ENCODE measurements around the gene COL6A2. TPM values are rescaled to one million over a fixed set of nuclear protein-coding genes. Genes with fewer than 3 reads are reported as not detected.
"Not testable (repeated sequence)": the region's sequence is repeated elsewhere in the genome, so short reads cannot be mapped to it uniquely, and the experiment has no call there.

The COL6A2 gene
- total RNA-seq, 1 donor from 2014 or later, result 157 TPM

DNA sequence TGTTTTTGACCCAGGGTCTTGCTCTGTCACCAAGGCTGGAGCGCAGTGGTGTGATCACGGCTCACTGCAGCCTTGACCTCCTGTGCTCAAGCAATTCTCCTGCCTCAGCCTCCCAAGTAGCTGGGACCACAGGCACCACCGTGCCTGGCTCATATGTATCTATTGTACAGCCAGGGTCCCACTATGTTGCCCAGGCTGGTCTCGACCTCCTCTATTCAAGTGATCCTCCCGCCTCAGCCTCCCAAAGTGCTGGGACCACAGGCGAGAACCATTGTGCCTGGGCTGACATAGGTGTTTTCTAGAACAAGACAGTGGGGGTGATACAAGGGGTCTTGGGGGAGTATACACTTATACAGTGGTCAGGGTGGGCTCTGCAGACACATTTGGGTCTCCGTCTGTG is 40.0 kb downstream of the COL6A2 start:
- no peak overlapping the region for H3K27ac ChIP-seq (replicated peaks)
- intact Hi-C loops (cut with micrococcal nuclease), result no loop called here
- H3K27me3 ChIP-seq (ENCODE audit: low read depth), result no peaks in the 10 kb centered on the region
- no peaks in the 10 kb centered on the region for H3K36me3 ChIP-seq
- no peaks in the 10 kb centered on the region for H3K9me3 ChIP-seq (replicated peaks)
- no peak for DNase-seq
- H3K4me3 ChIP-seq, result no peak overlapping the region
- TF ChIP-seq CTCF (IDR thresholded peaks at IDR 0.05; ENCODE audit: borderline replicate concordance), result no peak
- H3K4me1 ChIP-seq, result peaks cover 9% of the 10 kb centered on the region

DNA sequence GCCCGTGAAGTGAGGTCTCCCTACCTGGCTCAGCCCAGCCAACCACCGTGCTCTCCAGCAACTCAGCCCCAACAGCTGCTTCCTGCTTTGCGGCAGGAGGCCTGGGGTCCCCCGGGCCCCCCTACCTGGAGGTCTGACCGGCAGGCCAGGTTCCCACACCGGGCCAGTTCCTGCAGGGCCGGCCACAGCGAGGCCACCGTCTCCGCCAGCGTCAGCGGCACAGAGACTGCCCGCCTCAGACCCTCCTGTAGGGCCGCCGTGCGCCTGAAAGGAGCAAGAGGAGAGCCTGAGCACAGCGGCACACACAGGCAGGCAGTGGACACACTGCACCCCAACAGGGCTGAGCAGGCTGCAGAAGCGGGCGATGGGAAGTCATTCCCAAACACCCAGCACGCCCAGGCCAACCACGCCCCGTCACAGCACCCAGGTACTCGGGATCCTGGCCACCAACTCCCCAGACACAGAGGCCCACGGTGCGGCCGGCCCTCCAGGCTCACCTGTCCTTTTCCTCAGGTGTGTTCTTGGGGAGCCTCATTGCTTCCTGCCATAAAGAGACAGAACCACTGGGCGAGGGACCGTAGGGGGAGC is 40.6 kb downstream of the COL6A2 start:
- Histone ChIP-seq H3K4me1 (peaks cover 11% of the 10 kb centered on the region), H3K4me3 (no peak overlapping the region), H3K36me3 (no peaks in the 10 kb centered on the region), H3K27ac (replicated peaks) (no peak overlapping the region), H3K27me3 (ENCODE audit: low read depth) (no peaks in the 10 kb centered on the region), H3K9me3 (replicated peaks) (no peaks in the 10 kb centered on the region)
- no peak for DNase-seq
- no peak for TF ChIP-seq CTCF (IDR thresholded peaks at IDR 0.05; ENCODE audit: borderline replicate concordance)
- intact Hi-C loops (cut with micrococcal nuclease), result no loop called here

DNA sequence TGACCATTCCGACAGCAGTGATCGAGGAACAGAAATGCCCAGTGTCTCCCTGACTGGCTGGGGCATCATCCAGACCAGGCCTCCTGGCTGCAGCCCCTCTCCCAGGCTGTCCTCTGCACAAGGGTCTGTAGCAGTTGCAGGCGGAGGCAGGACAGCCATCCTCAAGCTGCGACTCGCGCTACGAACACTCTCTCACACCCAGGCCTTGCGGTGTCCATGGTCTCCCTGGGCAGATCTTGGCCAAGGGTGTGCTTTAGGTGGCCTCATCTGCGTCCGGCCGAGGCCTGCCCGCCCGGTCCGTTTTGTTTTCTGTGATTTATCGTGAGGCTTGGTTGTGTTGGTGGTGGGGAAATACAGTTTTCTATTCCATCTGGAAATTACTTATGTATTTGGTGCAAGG is 41.8 kb downstream of the COL6A2 start:
- Histone ChIP-seq H3K4me3 (no peak overlapping the region), H3K36me3 (no peaks in the 10 kb centered on the region), H3K9me3 (replicated peaks) (no peaks in the 10 kb centered on the region), H3K27ac (replicated peaks) (no peak overlapping the region), H3K4me1 (peaks cover 19% of the 10 kb centered on the region), H3K27me3 (ENCODE audit: low read depth) (no peaks in the 10 kb centered on the region)
- no peak for DNase-seq
- no peak for TF ChIP-seq CTCF (IDR thresholded peaks at IDR 0.05; ENCODE audit: borderline replicate concordance)
- intact Hi-C loops (cut with micrococcal nuclease), result no loop called here

DNA sequence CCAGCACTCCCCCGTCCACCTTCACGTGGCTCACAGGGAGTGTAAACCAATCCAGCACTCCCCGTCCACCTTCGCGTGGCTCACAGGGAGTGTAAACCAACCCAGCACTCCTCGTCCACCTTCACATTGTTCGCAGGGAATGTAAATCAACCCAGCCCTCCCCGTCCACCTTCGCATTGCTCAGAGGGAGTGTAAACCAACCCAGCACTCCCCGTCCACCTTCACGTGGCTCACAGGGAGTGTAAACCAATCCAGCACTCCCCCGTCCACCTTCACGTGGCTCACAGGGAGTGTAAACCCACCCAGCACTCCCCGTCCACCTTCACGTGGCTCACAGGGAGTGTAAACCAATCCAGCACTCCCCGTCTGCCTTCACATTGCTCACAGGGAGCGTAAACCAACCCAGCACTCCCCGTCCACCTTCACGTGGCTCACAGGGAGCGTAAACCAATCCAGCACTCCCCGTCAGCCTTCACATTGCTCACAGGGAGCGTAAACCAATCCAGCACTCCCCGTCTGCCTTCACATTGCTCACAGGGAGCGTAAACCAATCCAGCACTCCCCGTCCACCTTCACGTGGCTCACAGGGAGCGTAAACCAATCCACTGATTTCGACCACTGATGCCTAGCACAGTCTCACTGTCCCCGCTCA is 42.6 kb downstream of the COL6A2 start:
- intact Hi-C loops (cut with micrococcal nuclease); DNase-seq; H3K4me3 ChIP-seq: not testable (repeated sequence)

GRCh38 chr21:46141767-46142581 is 44.1 kb downstream of the COL6A2 start:
- peaks cover 10% of the 10 kb centered on the region for H3K4me1 ChIP-seq
- H3K9me3 ChIP-seq (replicated peaks), result no peaks in the 10 kb centered on the region
- no peaks in the 10 kb centered on the region for H3K36me3 ChIP-seq
- intact Hi-C loops (cut with micrococcal nuclease), result no loop called here
- no peak overlapping the region for H3K4me3 ChIP-seq
- no peak for TF ChIP-seq CTCF (IDR thresholded peaks at IDR 0.05; ENCODE audit: borderline replicate concordance)
- no peak overlapping the region for H3K27ac ChIP-seq (replicated peaks)
- peak; percentile 16 for DNase-seq
- H3K27me3 ChIP-seq (ENCODE audit: low read depth), result no peaks in the 10 kb centered on the region

More for the DNA sequence above, 42.6 kb downstream of the COL6A2 start:
- H3K9me3 ChIP-seq (replicated peaks); H3K36me3 ChIP-seq; H3K27me3 ChIP-seq (ENCODE audit: low read depth); H3K27ac ChIP-seq (replicated peaks): not testable (repeated sequence)
- H3K4me1 ChIP-seq, result peaks cover 19% of the 10 kb centered on the region
